Measurements from ENCODE around the gene RPTOR. TPM values are rescaled to one million over a fixed set of nuclear protein-coding genes. Genes with fewer than 3 reads are reported as not detected.

RPTOR gene
- polyA plus RNA-seq, 1 donor from 2014 or later: 9.9 TPM

DNA sequence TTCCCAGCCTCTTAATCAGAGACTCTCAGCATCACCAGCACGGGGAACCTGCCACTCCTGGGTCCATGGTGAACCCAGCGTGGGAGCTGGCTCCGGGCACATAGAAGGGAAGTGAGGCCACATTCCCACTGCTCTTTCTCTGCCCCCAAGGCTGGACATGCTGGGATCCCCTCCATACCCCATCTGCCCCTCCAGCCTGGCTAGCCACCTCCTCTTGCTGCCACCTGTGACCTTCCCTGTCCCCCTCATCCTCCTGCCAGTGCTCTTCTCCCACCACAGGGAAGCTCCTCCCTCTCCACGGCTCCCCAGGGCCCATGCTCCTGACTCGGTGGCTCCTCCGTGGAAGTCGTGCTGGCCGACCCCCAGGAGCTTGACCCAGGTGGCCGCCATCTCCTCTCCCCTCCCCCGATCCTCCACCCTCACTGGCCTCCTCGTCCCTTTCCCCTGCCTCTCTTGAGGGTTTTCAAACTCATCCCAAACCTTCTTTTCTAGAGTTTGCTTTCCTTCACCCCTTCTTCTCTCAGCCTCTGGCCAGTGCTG is 307.9 kb downstream of the RPTOR start:
- Mint-ChIP-seq H3K4me1 (peaks cover 7 to 9% (median 8%) of the 10 kb centered on the region in 3 donors), H3K9me3 (no peaks in the 10 kb centered on the region), H3K4me3 (no peak overlapping the region), H3K36me3 (peaks cover 5% of the 10 kb centered on the region), H3K27me3 (no peaks in the 10 kb centered on the region), H3K27ac (no peak overlapping the region)

DNA sequence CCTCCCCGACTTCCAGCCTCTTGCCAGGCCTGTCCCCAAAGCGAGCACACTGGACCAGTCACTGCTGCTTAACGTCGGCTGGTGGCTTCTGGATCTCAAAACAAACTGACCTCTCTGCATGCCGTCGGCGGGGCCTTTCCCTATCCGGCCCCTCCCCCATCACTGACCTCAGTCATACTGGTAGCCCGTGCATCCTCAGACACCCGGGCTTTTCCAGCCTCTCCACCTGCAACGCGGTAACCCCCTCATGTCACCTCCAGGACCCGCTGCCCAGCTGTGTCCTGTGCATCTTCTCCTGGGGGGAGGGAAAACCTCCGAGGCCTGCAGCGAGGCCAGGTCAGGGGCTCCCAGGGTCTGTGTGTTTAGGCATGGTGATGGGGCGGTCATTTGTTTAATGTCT is 308.4 kb downstream of the RPTOR start:
- peaks cover 2 to 4% (median 4%) of the 10 kb centered on the region in 3 donors for H3K4me1 Mint-ChIP-seq
- no peaks in the 10 kb centered on the region for H3K27me3 Mint-ChIP-seq
- H3K4me3 Mint-ChIP-seq: peak overlapping the region in 1 of 4 donors; percentile 39
- H3K27ac Mint-ChIP-seq: no peak overlapping the region
- H3K9me3 Mint-ChIP-seq: no peaks in the 10 kb centered on the region
- peaks cover 5% of the 10 kb centered on the region for H3K36me3 Mint-ChIP-seq

- peaks cover 4% of the 10 kb centered on the region for H3K36me3 Mint-ChIP-seq
- H3K9me3 Mint-ChIP-seq: no peaks in the 10 kb centered on the region
- peak overlapping the region in 1 of 4 donors; percentile 23 for H3K4me3 Mint-ChIP-seq
- H3K4me1 Mint-ChIP-seq: peaks cover 0 to 4% (median 0%) of the 10 kb centered on the region in 3 donors
- H3K27me3 Mint-ChIP-seq: no peaks in the 10 kb centered on the region
- H3K27ac Mint-ChIP-seq: no peak overlapping the region
These were observed 309.6 kb downstream of the RPTOR start for GRCh38 chr17:80854220-80854619.

DNA sequence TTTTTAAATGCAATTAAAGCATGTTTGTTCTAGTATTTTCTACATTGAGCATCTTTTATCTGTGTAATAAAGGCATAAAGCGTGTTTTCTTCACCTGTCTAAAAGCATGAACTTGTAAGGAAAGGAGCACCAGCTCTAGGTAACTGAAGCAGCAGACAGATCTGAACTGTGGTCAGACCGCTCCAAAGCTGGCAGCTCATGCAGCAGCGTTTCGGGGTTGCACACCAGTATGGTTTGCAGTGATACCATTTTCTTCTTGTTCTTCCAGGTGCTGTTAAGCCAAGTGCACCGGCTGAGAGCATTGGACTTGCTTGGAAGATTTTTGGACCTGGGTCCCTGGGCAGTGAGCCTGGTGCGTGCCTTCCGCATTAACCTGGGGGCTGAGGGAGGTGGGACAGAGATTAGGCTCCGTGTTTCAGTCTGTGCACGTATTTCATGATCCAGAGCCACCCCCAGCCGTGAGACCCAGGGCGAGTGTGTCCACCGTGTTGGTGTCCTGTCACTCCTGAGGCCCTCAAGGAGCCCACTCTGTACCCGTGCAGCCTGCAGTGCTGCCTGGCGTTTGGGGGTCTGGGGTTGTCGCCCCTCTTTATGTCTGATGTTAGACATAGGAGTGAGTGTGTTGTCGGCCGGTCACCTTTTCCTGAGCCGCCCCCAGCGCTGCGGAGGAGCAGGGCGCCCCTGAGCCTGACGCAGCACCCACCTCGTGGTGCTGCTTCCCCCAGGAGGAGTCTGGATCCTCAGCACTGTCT is 310.7 kb downstream of the RPTOR start:
- H3K9me3 Mint-ChIP-seq: no peaks in the 10 kb centered on the region
- H3K27ac Mint-ChIP-seq: peak overlapping the region in 1 of 3 donors; percentile 45
- peaks cover 5% of the 10 kb centered on the region for H3K36me3 Mint-ChIP-seq
- H3K27me3 Mint-ChIP-seq: no peaks in the 10 kb centered on the region
- peaks cover 0 to 5% (median 0%) of the 10 kb centered on the region in 3 donors for H3K4me1 Mint-ChIP-seq
- H3K4me3 Mint-ChIP-seq: peak overlapping the region in 1 of 4 donors; percentile 3

GRCh38 chr17:80855948-80856862 is 311.6 kb downstream of the RPTOR start:
- Mint-ChIP-seq H3K36me3 (peaks cover 5% of the 10 kb centered on the region), H3K4me1 (peaks cover 0 to 5% (median 3%) of the 10 kb centered on the region in 3 donors), H3K4me3 (no peak overlapping the region), H3K27me3 (no peaks in the 10 kb centered on the region), H3K27ac (peak overlapping the region in 1 of 3 donors; percentile 45), H3K9me3 (no peaks in the 10 kb centered on the region)

GRCh38 chr17:80856863-80857755 is 312.5 kb downstream of the RPTOR start:
- H3K4me3 Mint-ChIP-seq: peak overlapping the region in 1 of 4 donors; percentile 49
- H3K36me3 Mint-ChIP-seq: peaks cover 5% of the 10 kb centered on the region
- peaks cover 0 to 5% (median 5%) of the 10 kb centered on the region in 3 donors for H3K4me1 Mint-ChIP-seq

DNA sequence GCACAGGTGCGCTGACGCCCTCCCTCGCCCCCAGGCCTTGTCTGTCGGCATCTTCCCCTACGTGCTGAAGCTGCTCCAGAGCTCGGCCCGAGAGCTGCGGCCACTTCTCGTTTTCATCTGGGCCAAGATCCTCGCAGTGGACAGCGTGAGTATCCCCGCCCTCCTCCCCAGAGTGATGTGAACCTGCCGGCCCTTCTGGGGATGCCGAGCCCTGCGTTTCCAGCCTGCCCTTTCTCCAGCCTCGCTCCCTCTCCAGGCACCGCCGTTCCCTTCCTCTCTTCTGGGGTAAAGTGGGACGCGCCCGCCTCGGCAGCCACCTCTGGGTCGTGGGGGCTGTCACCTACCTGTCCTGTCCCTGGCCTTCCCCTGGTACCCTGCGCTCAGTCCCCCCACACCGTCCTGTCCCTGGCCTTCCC is 313.1 kb downstream of the RPTOR start:
- H3K27ac Mint-ChIP-seq: no peak overlapping the region
- no peaks in the 10 kb centered on the region for H3K27me3 Mint-ChIP-seq
- no peaks in the 10 kb centered on the region for H3K9me3 Mint-ChIP-seq
- H3K4me3 Mint-ChIP-seq: no peak overlapping the region
- peaks cover 5% of the 10 kb centered on the region for H3K36me3 Mint-ChIP-seq
- H3K4me1 Mint-ChIP-seq: peaks cover 0 to 5% (median 5%) of the 10 kb centered on the region in 3 donors

More at GRCh38 chr17:80856863-80857755, 312.5 kb downstream of the RPTOR start:
- Mint-ChIP-seq H3K27ac (no peak overlapping the region), H3K27me3 (no peaks in the 10 kb centered on the region), H3K9me3 (no peaks in the 10 kb centered on the region)

DNA sequence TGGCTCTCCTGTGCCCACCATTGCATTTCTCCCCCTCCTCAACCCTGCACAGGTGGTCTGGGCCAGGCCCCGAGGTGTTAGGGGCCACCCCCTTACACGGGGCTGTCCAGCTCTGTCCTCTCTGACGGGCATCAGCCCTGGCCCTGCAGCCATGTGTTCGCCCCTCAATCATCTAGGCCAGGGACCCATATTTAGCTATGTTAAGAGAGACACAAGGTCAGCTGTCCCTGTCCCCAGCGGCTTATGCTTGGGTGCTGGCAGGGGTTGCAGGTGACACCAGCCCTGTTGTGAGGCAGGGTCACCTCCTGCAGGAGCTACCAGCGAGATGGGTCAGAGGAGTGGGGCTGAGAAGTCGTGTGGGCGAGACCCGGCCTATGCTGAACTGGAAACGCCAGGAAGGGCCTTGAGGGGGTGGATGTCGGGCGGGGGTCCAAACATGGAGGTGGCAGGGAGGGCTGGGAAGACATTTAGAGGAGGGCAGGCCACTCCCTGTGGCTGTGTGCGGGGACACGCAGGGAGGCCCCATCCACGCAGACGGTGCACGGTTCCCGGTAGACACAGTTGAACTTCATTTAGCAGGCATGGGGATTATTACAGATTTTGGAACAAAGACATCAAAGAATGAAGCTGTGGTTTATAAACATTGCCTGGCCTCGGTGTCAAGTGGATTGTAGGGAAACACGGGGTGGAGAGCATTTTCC is 313.8 kb downstream of the RPTOR start:
- Mint-ChIP-seq H3K36me3 (peaks cover 5% of the 10 kb centered on the region), H3K4me3 (peak overlapping the region in 2 of 4 donors; percentile 25 to 49), H3K9me3 (no peaks in the 10 kb centered on the region), H3K4me1 (peaks cover 0 to 5% (median 5%) of the 10 kb centered on the region in 3 donors), H3K27me3 (no peaks in the 10 kb centered on the region), H3K27ac (no peak overlapping the region)

DNA sequence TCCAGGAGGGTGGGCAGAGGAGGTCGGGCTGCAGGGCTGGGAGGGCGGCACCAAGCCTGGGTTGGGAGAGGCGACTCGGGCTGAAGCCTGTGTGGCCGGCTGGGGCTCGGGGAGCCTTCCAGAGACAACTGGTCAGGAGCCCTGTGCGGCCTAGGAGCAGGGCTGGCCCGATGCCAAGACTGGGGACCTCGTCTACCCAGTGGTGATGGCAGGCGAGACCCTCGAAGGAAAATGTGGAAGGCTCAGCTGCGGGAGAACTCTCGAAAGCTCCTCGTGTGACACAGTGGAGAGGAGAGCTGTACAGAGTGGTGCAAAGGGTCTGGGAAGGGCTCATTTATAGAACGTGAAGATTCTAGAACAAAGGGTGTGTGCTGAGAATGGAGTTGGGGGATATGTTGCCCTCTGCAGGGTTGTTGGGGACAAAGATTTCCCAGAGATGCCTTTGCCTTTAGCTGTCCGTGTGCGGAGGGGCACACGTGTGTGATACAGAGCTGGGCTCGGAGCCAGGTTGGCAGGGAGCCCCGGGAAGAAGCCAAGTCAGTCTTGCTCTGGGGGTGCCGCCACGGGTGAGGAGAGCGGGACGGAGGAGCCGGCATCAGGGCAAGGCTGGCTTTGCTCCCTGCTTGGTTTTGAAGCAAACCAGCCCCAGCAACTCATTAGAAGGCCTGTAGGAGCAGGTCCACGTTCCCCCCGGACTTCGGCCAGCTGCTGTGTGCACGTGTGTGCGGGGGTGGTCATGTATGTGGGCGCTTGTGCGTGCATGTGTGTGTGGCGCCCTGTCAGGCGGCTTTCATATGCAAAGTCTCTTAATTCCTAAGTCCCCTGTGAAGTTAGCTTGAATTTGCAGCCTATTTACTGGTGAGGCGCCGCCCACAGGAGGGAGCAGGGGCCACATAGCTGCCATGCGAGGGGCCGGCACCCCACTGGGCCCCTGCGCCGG is 314.6 kb downstream of the RPTOR start:
- Mint-ChIP-seq H3K9me3 (peaks cover 0 to 4% (median 0%) of the 10 kb centered on the region in 3 donors), H3K4me1 (peaks cover 0 to 5% (median 5%) of the 10 kb centered on the region in 3 donors), H3K27ac (no peak overlapping the region), H3K4me3 (peak overlapping the region in 1 of 4 donors; percentile 49), H3K27me3 (no peaks in the 10 kb centered on the region), H3K36me3 (peaks cover 7% of the 10 kb centered on the region)

DNA sequence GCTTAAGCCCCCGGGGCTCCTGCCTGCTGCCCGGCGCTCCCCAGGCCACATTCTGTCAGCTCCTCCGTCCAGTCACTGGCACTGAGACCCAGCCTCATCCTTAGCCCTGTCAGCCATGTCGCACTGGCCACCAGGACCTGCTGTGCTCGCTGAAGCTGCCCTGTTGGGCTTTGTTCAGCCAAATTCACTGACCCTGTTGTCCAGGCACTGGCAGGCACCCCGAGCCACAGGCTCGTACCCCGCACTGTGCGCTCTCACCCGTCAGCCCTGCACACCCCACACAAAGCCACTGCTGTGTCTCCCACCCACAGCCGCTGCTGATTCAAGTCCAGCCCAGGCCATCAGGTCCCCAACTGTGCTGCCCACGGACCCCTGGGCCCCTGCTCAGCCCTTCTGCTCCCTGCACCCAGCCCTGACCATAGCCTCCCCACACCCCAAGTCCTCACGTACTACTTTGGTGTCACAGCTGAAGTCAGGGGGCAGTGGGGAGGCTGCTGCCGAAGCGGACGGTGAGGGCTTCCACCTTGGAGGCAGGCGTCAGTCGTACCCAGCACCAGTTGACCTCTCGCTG is 315.5 kb downstream of the RPTOR start:
- peaks cover 0 to 8% (median 5%) of the 10 kb centered on the region in 3 donors for H3K4me1 Mint-ChIP-seq
- H3K27ac Mint-ChIP-seq: no peak overlapping the region
- H3K4me3 Mint-ChIP-seq: no peak overlapping the region
- H3K27me3 Mint-ChIP-seq: no peaks in the 10 kb centered on the region
- peaks cover 0 to 4% (median 0%) of the 10 kb centered on the region in 3 donors for H3K9me3 Mint-ChIP-seq
- H3K36me3 Mint-ChIP-seq: peaks cover 7% of the 10 kb centered on the region

DNA sequence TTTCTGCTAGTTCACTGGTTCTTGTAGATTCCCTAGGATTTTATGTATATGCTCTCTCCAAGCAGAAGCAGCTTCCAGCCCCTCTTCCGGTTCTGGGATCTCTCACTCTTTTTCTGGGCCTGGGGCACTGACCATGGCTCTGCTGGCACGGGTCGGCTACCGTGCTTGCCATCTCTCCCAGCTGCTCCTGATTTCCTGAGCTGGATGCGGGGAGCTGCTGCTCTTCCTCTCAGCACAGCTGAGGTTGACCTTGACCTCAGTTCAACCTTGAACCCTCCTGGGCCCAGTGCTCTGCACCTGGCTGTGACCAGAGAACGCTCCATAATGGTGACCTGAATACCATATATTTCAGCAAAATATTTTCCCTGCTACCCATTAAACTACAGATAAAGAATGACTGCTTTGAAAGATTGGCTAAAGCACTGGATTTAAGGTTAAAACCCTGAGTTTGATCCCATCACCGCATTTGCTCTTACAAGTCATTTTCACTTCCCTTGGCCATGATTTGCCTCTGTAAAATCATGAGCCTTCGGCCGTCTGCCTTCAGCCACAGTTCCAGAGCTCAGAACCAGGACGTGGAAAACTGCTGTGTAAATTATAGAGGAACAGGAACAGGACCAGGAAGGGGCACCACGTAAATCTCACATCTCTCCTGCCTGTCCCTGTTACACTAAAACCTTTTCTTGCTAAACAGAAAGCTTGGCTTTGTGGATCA is 316.2 kb downstream of the RPTOR start:
- H3K36me3 Mint-ChIP-seq: peaks cover 7% of the 10 kb centered on the region
- peaks cover 0 to 6% (median 5%) of the 10 kb centered on the region in 3 donors for H3K4me1 Mint-ChIP-seq
- H3K27me3 Mint-ChIP-seq: no peaks in the 10 kb centered on the region
- no peak overlapping the region for H3K27ac Mint-ChIP-seq
- H3K9me3 Mint-ChIP-seq: peaks cover 0 to 4% (median 0%) of the 10 kb centered on the region in 3 donors
- peak overlapping the region in 1 of 4 donors; percentile 82 for H3K4me3 Mint-ChIP-seq

DNA sequence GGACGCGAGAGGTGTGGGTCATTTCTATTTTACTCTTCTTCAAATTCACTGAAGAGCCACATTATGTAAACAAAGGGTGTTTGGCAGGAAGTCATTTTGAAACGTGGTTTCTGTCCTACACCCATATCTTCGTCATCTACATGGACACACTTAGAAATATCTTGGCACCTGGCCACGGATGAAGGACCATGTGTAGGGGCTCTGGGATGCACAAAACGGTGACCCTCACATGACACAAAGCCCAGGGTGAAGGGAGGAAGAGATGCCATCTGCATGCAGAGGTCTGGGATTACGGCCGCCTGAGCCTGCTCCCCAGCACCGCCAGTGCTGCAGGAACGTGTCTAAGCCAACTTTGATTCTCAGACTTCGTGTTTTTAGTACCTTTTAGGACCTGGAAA is 316.8 kb downstream of the RPTOR start:
- peaks cover 0 to 5% (median 4%) of the 10 kb centered on the region in 3 donors for H3K4me1 Mint-ChIP-seq
- no peak overlapping the region for H3K27ac Mint-ChIP-seq

More for the DNA sequence above, 316.8 kb downstream of the RPTOR start:
- Mint-ChIP-seq H3K27me3 (no peaks in the 10 kb centered on the region), H3K4me3 (no peak overlapping the region), H3K36me3 (peaks cover 5% of the 10 kb centered on the region), H3K9me3 (peaks cover 0 to 4% (median 0%) of the 10 kb centered on the region in 3 donors)
